Osteoblast (primary cell): ENCODE measurements around the gene ZNF317. TPM values are rescaled to one million over a fixed set of nuclear protein-coding genes. Genes with fewer than 3 reads are reported as not detected.

ENCODE experiments used
- DNase-seq: peaks from one replicate; pipeline ENCODE4 v3.0.0; 2011; ENCODE audit warnings: low spot score, mixed read lengths; ENCODE audit not compliant: insufficient read length; ENCODE audit errors: missing footprints
- H2AFZ ChIP-seq: 2 replicates; pipeline ENCODE4 v1.6.0; 2011; ENCODE audit warnings: mild to moderate bottlenecking, low read length
- H3K27ac ChIP-seq: 2 replicates; pipeline ENCODE4 v1.5.1; 2011; ENCODE audit warnings: mild to moderate bottlenecking, low read depth, low read length, moderate library complexity
- H3K27me3 ChIP-seq: 2 replicates; pipeline ENCODE4 v1.6.0; 2012; ENCODE audit warnings: mild to moderate bottlenecking, control low read depth, inconsistent platforms, low read length, moderate library complexity; ENCODE audit not compliant: insufficient read depth
- H3K36me3 ChIP-seq: 2 replicates; pipeline ENCODE4 v1.5.1; 2011; ENCODE audit warnings: mild to moderate bottlenecking, low read length, control low read depth, moderate library complexity; ENCODE audit not compliant: insufficient read depth
- H3K4me1 ChIP-seq: 2 replicates; pipeline ENCODE4 v1.5.1; 2011; ENCODE audit warnings: mild to moderate bottlenecking, low read length, control low read depth, moderate library complexity; ENCODE audit not compliant: insufficient read depth
- H3K4me2 ChIP-seq: 2 replicates; pipeline ENCODE4 v1.6.0; 2011; ENCODE audit warnings: mild to moderate bottlenecking, low read length; ENCODE audit not compliant: insufficient read depth
- H3K4me3 ChIP-seq: fragments of 200-600 bp; sonication (generic); 3 replicates; pipeline ENCODE4 v1.5.1; 2012; ENCODE audit warnings: mild to moderate bottlenecking, low read length, inconsistent platforms; ENCODE audit not compliant: insufficient read depth
- H3K79me2 ChIP-seq: 2 replicates; pipeline ENCODE4 v1.6.0; 2012; ENCODE audit warnings: mild to moderate bottlenecking, low read length, control low read depth, inconsistent platforms; ENCODE audit not compliant: insufficient read depth
- H3K9me3 ChIP-seq: 2 replicates; pipeline ENCODE4 v1.5.1; 2011; ENCODE audit warnings: low read depth, low read length, control low read depth
- H4K20me1 ChIP-seq: 2 replicates; pipeline ENCODE4 v1.6.0; 2012; ENCODE audit warnings: mild to moderate bottlenecking, low read length, control low read depth; ENCODE audit not compliant: insufficient read depth
- CTCF ChIP-seq: IDR thresholded peaks from 2 replicates; pipeline ENCODE4 v1.5.1; 2011; ENCODE audit warnings: mild to moderate bottlenecking, low read depth, low read length, moderate library complexity; ENCODE audit errors: extremely low read depth
- total RNA-seq: library from RNA; depleted of rRNA; stranded (reverse); fragments of >200 nt; gene quantifications from 2 replicates; pipeline ENCODE4 v1.2.3, GENCODE V29; 2012

Gene ZNF317
- total RNA-seq, 1 donor: 20.3 TPM

DNA sequence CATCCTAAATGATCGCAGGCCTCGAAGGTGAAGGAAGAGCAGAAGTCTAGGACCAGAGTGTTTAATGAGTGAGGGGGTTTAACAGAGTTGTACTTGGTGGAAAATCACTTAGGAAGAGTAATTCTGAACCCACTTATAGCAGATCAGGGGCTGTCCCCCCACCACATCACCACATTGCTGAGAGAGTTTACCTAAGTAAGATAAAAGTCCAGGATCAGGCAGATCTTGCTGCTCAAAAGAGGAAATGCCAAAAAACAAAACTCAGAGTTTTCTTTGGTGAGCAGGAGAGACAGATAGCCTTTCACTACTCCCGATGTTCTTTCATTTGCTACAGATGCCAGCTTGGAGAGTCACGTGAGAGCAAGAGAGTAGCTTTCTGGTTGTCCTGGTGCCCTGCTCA lies 15.4 kb downstream of the ZNF317 start:
- peak; percentile 65 for DNase-seq
- Histone ChIP-seq H2AFZ (no peak overlapping the region), H3K4me2 (no peak overlapping the region), H3K4me3 (no peak overlapping the region), H3K27ac (no peak overlapping the region), H4K20me1 (peaks cover 20% of the 10 kb centered on the region), H3K27me3 (no peaks in the 10 kb centered on the region), H3K79me2 (peaks cover 69% of the 10 kb centered on the region), H3K36me3 (peaks cover 47% of the 10 kb centered on the region), H3K9me3 (peaks cover 10% of the 10 kb centered on the region), H3K4me1 (no peaks in the 10 kb centered on the region)
- no peak for TF ChIP-seq CTCF

GRCh38 chr19:9156304-9156703 lies 16.1 kb downstream of the ZNF317 start:
- Histone ChIP-seq H3K4me2 (no peak overlapping the region), H3K9me3 (peaks cover 16% of the 10 kb centered on the region), H3K36me3 (peaks cover 54% of the 10 kb centered on the region), H3K4me1 (no peaks in the 10 kb centered on the region), H3K27ac (no peak overlapping the region), H4K20me1 (peaks cover 13% of the 10 kb centered on the region), H2AFZ (no peak overlapping the region), H3K79me2 (peaks cover 62% of the 10 kb centered on the region), H3K27me3 (no peaks in the 10 kb centered on the region), H3K4me3 (no peak overlapping the region)
- no peak for DNase-seq
- TF ChIP-seq CTCF: no peak

DNA sequence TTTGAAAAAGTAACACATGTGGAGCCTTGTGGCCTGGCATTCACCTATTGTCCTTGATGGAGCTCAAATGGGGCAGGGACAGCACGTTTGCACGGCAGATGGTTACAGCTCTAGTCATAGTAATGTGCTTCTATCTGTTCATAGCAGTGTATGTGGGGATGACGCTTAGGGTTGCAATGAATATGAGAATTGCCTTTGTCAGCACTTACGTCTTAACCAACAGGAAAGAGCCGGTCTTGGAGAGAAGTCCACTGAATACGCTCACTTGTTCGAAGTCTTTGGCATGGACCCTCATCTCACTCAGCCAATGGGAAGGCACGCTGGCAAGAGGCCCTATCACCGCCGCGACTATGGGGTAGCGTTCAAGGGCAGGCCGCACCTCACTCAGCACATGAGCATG lies 19.7 kb downstream of the ZNF317 start:
- Histone ChIP-seq H3K4me2 (no peak overlapping the region), H3K4me3 (no peak overlapping the region), H3K27ac (no peak overlapping the region), H3K79me2 (peaks cover 28% of the 10 kb centered on the region), H3K27me3 (no peaks in the 10 kb centered on the region), H3K36me3 (peaks cover 78% of the 10 kb centered on the region), H2AFZ (no peak overlapping the region), H3K4me1 (no peaks in the 10 kb centered on the region), H4K20me1 (no peaks in the 10 kb centered on the region), H3K9me3 (peaks cover 20% of the 10 kb centered on the region)
- DNase-seq: no peak
- TF ChIP-seq CTCF: no peak

DNA sequence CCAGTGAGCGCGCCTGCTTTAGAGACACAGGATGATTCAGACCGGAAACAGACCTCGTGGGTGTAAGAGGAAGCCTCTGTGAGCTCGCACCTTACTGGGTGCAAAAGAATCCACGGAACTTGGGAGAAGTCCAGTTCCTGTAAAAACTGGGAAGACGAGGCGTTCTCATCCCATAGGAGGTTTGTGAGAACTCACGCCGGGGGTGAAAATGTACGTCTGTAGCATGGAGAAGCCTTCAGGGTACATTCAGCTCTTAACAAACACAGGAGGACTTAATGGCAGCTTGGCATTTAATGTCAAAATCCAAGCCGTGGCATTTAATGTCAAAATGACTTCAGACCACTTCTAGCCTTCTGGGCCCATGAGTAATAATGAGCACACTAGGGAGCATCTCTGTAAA lies 21.2 kb downstream of the ZNF317 start:
- Histone ChIP-seq H3K27me3 (no peaks in the 10 kb centered on the region), H4K20me1 (no peaks in the 10 kb centered on the region), H3K4me1 (no peaks in the 10 kb centered on the region), H2AFZ (no peak overlapping the region), H3K36me3 (peaks cover 75% of the 10 kb centered on the region), H3K4me2 (no peak overlapping the region), H3K79me2 (peaks cover 13% of the 10 kb centered on the region), H3K4me3 (no peak overlapping the region), H3K27ac (no peak overlapping the region), H3K9me3 (peaks cover 20% of the 10 kb centered on the region)
- TF ChIP-seq CTCF: no peak
- no peak for DNase-seq
